ENCODE measurements around the gene STAT6. TPM values are rescaled to one million over a fixed set of nuclear protein-coding genes. Genes with fewer than 3 reads are reported as not detected.

The STAT6 gene
- total and polyA plus RNA-seq, 3 experiments from 2014 or later = 82.8 to 265 (median 262) TPM

GRCh38 chr12:57156701-57157403 lies 45.7 kb upstream of the STAT6 start:
- H3K9me3 ChIP-seq (ENCODE audit: low read length) = no peaks in the 10 kb centered on the region
- H3K27me3 ChIP-seq (ENCODE audit: insufficient read depth, low read length, poor library complexity, severe bottlenecking) = no peaks in the 10 kb centered on the region
- Mint-ChIP-seq H3K4me3 (no peak overlapping the region), H3K27ac (peak overlapping the region in 1 of 8 donors; percentile 15), H3K27me3 (peaks cover 9% of the 10 kb centered on the region in 2 donors), H3K4me1 (peaks cover 6 to 13% (median 8%) of the 10 kb centered on the region in 3 donors), H3K36me3 (no peaks in the 10 kb centered on the region), H3K9me3 (no peaks in the 10 kb centered on the region)
- CTCF ChIA-PET = no interaction called here
- no peaks in the 10 kb centered on the region for H3K36me3 ChIP-seq (ENCODE audit: insufficient read depth, low read length)
- DNase-seq = no peak
- no peak overlapping the region for H3K27ac ChIP-seq (ENCODE audit: low read depth, low read length)
- POLR2A ChIA-PET = no interaction called here
- peaks cover 5% of the 10 kb centered on the region for H3K4me1 ChIP-seq (ENCODE audit: insufficient read depth, low read length)
- no peak overlapping the region for H3K4me3 ChIP-seq (ENCODE audit: low read length)

DNA sequence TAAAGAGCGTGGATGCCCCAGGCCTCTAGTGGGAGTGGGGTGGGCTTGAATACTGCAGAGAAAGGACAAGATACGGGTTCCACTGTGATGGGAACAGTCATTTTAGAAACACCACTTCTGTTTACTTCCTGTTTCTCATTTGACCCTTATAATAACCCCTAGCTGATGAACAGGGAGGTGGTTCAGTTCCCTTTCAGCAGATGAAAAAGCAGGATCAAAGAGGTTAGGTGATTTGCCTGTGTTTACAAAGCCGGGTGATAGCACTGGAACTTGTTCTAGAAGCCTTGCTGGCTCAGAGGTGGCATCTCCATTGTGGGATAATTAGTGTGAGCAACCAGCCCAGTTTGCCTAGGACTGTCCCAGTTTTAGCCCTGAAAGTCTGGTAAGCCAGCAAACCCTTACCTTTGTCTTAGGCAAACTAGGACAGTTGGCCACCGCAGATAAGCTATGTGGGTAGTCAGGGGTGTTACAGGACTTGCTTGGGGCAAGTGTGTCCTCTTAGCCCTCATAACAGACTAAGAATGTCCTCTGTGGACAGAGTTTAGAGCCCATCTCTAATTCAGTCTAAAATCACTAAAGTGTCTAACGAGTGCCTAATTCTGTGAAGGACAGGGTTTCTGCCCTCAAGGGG lies 43.8 kb upstream of the STAT6 start:
- POLR2A ChIA-PET = no interaction called here
- Histone ChIP-seq H3K4me1 (ENCODE audit: insufficient read depth, low read length) (peaks cover 5% of the 10 kb centered on the region), H3K4me3 (ENCODE audit: low read length) (no peak overlapping the region), H3K27ac (ENCODE audit: low read depth, low read length) (no peak overlapping the region), H3K27me3 (ENCODE audit: insufficient read depth, low read length, poor library complexity, severe bottlenecking) (no peaks in the 10 kb centered on the region), H3K9me3 (ENCODE audit: low read length) (no peaks in the 10 kb centered on the region), H3K36me3 (ENCODE audit: insufficient read depth, low read length) (no peaks in the 10 kb centered on the region)
- Mint-ChIP-seq H3K27ac (no peak overlapping the region), H3K4me3 (no peak overlapping the region), H3K4me1 (peaks cover 6 to 13% (median 8%) of the 10 kb centered on the region in 3 donors), H3K36me3 (no peaks in the 10 kb centered on the region), H3K27me3 (peaks cover 7 to 9% of the 10 kb centered on the region in 2 donors), H3K9me3 (no peaks in the 10 kb centered on the region)
- CTCF ChIA-PET = no interaction called here
- no peak for DNase-seq

- no peak for DNase-seq
- Mint-ChIP-seq H3K4me1 (peaks cover 6 to 13% (median 8%) of the 10 kb centered on the region in 3 donors), H3K36me3 (no peaks in the 10 kb centered on the region), H3K27ac (no peak overlapping the region), H3K27me3 (peaks cover 7 to 9% of the 10 kb centered on the region in 2 donors), H3K4me3 (no peak overlapping the region), H3K9me3 (no peaks in the 10 kb centered on the region)
- ChIA-PET CTCF (no interaction called here), POLR2A (no interaction called here)
- H3K4me1 ChIP-seq (ENCODE audit: insufficient read depth, low read length) = peaks cover 5% of the 10 kb centered on the region
- H3K4me3 ChIP-seq (ENCODE audit: low read length) = no peak overlapping the region
- H3K27me3 ChIP-seq (ENCODE audit: insufficient read depth, low read length, poor library complexity, severe bottlenecking) = no peaks in the 10 kb centered on the region
- H3K36me3 ChIP-seq (ENCODE audit: insufficient read depth, low read length) = no peaks in the 10 kb centered on the region
- H3K27ac ChIP-seq (ENCODE audit: low read depth, low read length) = no peak overlapping the region
- H3K9me3 ChIP-seq (ENCODE audit: low read length) = no peaks in the 10 kb centered on the region
Observed at GRCh38 chr12:57154076-57154475, 42.9 kb upstream of the STAT6 start.

- no peak overlapping the region for H3K4me3 ChIP-seq (ENCODE audit: low read length)
- H3K36me3 ChIP-seq (ENCODE audit: insufficient read depth, low read length) = no peaks in the 10 kb centered on the region
- peaks cover 5% of the 10 kb centered on the region for H3K4me1 ChIP-seq (ENCODE audit: insufficient read depth, low read length)
- no peaks in the 10 kb centered on the region for H3K9me3 ChIP-seq (ENCODE audit: low read length)
- H3K4me3 Mint-ChIP-seq = no peak overlapping the region
- peaks cover 7 to 9% of the 10 kb centered on the region in 2 donors for H3K27me3 Mint-ChIP-seq
- ChIA-PET CTCF (no interaction called here), POLR2A (no interaction called here)
- H3K27ac Mint-ChIP-seq = no peak overlapping the region
- peaks cover 6 to 13% (median 8%) of the 10 kb centered on the region in 3 donors for H3K4me1 Mint-ChIP-seq
- H3K27ac ChIP-seq (ENCODE audit: low read depth, low read length) = no peak overlapping the region
- H3K36me3 Mint-ChIP-seq = no peaks in the 10 kb centered on the region
- H3K27me3 ChIP-seq (ENCODE audit: insufficient read depth, low read length, poor library complexity, severe bottlenecking) = no peaks in the 10 kb centered on the region
- no peak for DNase-seq
- H3K9me3 Mint-ChIP-seq = no peaks in the 10 kb centered on the region
Observed at GRCh38 chr12:57153415-57153997, 42.3 kb upstream of the STAT6 start.

DNA sequence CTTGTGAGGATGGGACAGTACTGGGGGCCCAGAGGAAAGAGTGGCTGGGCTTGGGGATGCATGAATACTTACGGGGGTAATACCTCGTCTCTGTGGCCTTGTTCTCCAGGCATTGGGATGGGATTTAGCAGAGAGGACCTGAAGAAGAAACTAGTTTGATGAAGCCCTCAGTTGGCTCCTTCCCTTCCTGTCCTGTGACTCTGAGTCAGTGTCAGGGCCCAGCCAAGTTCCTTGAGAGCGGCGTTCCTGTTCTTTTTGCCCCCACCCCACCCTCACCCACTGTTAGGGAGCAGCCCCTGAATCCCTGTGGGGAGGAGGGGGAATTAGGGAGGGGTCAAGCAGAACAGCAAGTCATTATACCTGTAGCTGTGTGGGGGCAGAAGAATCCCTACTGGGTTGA lies 41.5 kb upstream of the STAT6 start:
- peaks cover 2 to 8% (median 4%) of the 10 kb centered on the region in 3 donors for H3K4me1 Mint-ChIP-seq
- peaks cover 7 to 9% of the 10 kb centered on the region in 2 donors for H3K27me3 Mint-ChIP-seq
- Histone ChIP-seq H3K27ac (ENCODE audit: low read depth, low read length) (no peak overlapping the region), H3K4me1 (ENCODE audit: insufficient read depth, low read length) (no peaks in the 10 kb centered on the region), H3K27me3 (ENCODE audit: insufficient read depth, low read length, poor library complexity, severe bottlenecking) (no peaks in the 10 kb centered on the region), H3K4me3 (ENCODE audit: low read length) (no peak overlapping the region), H3K36me3 (ENCODE audit: insufficient read depth, low read length) (no peaks in the 10 kb centered on the region), H3K9me3 (ENCODE audit: low read length) (no peaks in the 10 kb centered on the region)
- H3K27ac Mint-ChIP-seq = no peak overlapping the region
- no peaks in the 10 kb centered on the region for H3K36me3 Mint-ChIP-seq
- H3K9me3 Mint-ChIP-seq = no peaks in the 10 kb centered on the region
- POLR2A ChIA-PET = no interaction called here
- no peak for DNase-seq
- CTCF ChIA-PET = no interaction called here
- no peak overlapping the region for H3K4me3 Mint-ChIP-seq

- no peaks in the 10 kb centered on the region for H3K9me3 Mint-ChIP-seq
- H3K4me3 Mint-ChIP-seq = no peak overlapping the region
- ChIA-PET POLR2A (no interaction called here), CTCF (no interaction called here)
- H3K36me3 ChIP-seq (ENCODE audit: insufficient read depth, low read length) = no peaks in the 10 kb centered on the region
- no peaks in the 10 kb centered on the region for H3K9me3 ChIP-seq (ENCODE audit: low read length)
- peaks cover 7 to 9% of the 10 kb centered on the region in 2 donors for H3K27me3 Mint-ChIP-seq
- no peaks in the 10 kb centered on the region for H3K4me1 ChIP-seq (ENCODE audit: insufficient read depth, low read length)
- H3K27ac ChIP-seq (ENCODE audit: low read depth, low read length) = no peak overlapping the region
- no peak for DNase-seq
- no peaks in the 10 kb centered on the region for H3K36me3 Mint-ChIP-seq
- H3K27me3 ChIP-seq (ENCODE audit: insufficient read depth, low read length, poor library complexity, severe bottlenecking) = no peaks in the 10 kb centered on the region
- peaks cover 0 to 2% (median 2%) of the 10 kb centered on the region in 3 donors for H3K4me1 Mint-ChIP-seq
- H3K4me3 ChIP-seq (ENCODE audit: low read length) = no peak overlapping the region
- H3K27ac Mint-ChIP-seq = peak overlapping the region in 1 of 8 donors; percentile 89
Observed at GRCh38 chr12:57151741-57152630, 40.8 kb upstream of the STAT6 start.

- Mint-ChIP-seq H3K27ac (no peak overlapping the region), H3K36me3 (no peaks in the 10 kb centered on the region), H3K4me1 (no peaks in the 10 kb centered on the region), H3K27me3 (peaks cover 0 to 9% of the 10 kb centered on the region in 2 donors), H3K9me3 (no peaks in the 10 kb centered on the region), H3K4me3 (no peak overlapping the region)
- DNase-seq = no peak
- Histone ChIP-seq H3K36me3 (ENCODE audit: insufficient read depth, low read length) (no peaks in the 10 kb centered on the region), H3K9me3 (ENCODE audit: low read length) (no peaks in the 10 kb centered on the region), H3K4me3 (ENCODE audit: low read length) (no peak overlapping the region), H3K27me3 (ENCODE audit: insufficient read depth, low read length, poor library complexity, severe bottlenecking) (no peaks in the 10 kb centered on the region), H3K27ac (ENCODE audit: low read depth, low read length) (no peak overlapping the region), H3K4me1 (ENCODE audit: insufficient read depth, low read length) (no peaks in the 10 kb centered on the region)
- ChIA-PET POLR2A (no interaction called here), CTCF (no interaction called here)
Observed at GRCh38 chr12:57150400-57151000, 39.3 kb upstream of the STAT6 start.

Measured in CD8-positive, alpha-beta memory T cell (primary cell).